B cell (primary cell): ENCODE data around the gene WWTR1.

Source experiments
- EZH2 ChIP-seq: IDR thresholded peaks from 2 replicates; pipeline ENCODE4 v1.6.1; 2012; ENCODE audit warnings: borderline replicate concordance, low read depth, mild to moderate bottlenecking, moderate library complexity, low read length; ENCODE audit not compliant: insufficient read depth, poor library complexity, severe bottlenecking
- TF ChIP-seq, protein P1 (sequence below): fragments of 200-600 bp; IDR thresholded peaks from one replicate; pipeline ENCODE4 v1.8.0; 2022; ENCODE audit warnings: antibody characterized with exemption, mild to moderate bottlenecking

DNA sequence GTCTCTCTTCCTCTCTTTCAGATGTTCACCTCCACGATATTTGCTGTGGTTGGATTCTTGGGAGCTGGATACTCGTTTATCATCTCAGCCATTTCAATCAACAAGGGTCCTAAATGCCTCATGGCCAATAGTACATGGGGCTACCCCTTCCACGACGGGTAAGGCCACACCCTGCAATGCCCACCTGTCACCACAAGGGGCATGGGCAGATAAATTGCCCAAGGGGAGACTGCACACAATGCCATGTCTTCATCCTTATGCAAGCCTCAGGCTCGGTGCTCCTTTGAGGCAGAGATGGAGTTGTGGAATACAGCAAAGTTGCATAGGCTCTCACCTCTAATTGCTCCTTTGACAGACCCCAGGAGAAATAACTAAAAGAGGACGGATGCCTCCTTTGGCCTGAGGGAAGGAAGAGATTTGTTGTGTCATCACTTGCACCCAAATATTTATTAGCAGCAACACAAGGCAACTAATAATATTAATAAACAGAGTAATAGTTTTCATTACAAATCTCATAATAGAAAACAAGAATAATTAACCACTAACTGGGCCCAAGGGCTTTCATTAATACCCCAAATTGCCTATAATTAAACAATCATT is 170.1 kb downstream of the WWTR1 start:
- TF ChIP-seq, protein P1, sequence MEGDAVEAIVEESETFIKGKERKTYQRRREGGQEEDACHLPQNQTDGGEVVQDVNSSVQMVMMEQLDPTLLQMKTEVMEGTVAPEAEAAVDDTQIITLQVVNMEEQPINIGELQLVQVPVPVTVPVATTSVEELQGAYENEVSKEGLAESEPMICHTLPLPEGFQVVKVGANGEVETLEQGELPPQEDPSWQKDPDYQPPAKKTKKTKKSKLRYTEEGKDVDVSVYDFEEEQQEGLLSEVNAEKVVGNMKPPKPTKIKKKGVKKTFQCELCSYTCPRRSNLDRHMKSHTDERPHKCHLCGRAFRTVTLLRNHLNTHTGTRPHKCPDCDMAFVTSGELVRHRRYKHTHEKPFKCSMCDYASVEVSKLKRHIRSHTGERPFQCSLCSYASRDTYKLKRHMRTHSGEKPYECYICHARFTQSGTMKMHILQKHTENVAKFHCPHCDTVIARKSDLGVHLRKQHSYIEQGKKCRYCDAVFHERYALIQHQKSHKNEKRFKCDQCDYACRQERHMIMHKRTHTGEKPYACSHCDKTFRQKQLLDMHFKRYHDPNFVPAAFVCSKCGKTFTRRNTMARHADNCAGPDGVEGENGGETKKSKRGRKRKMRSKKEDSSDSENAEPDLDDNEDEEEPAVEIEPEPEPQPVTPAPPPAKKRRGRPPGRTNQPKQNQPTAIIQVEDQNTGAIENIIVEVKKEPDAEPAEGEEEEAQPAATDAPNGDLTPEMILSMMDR = peak; percentile 66
- TF ChIP-seq EZH2 = no peak
